GM12892 (cell line): ENCODE measurements around the gene NR5A2.

Experiments
- POLR2A ChIP-seq: IDR thresholded peaks from 2 replicates; pipeline ENCODE4 v1.6.1; 2011; ENCODE audit warnings: low read depth, low read length, control low read depth
- POLR2AphosphoS5 ChIP-seq: IDR thresholded peaks from 2 replicates; pipeline ENCODE4 v1.6.1; 2011; ENCODE audit warnings: low read depth, low read length, control low read depth
- TAF1 ChIP-seq: IDR thresholded peaks from 2 replicates; pipeline ENCODE4 v1.6.1; 2011; ENCODE audit warnings: low read depth, mild to moderate bottlenecking, control low read depth, low read length, borderline replicate concordance

GRCh38 chr1:200157715-200158114 lies 130.2 kb downstream of the NR5A2 start:
- no peak for TF ChIP-seq POLR2A
- no peak for TF ChIP-seq TAF1
- TF ChIP-seq POLR2AphosphoS5: no peak
